Stimulated activated naive CD4-positive, alpha-beta T cell (primary cell): ENCODE data around the gene HPS4.

Source experiments
- DNase-seq, 6 experiments: peaks; one replicate each; lab custom pipeline; 2025; lab: John Stamatoyannopoulos, UW

Gene HPS4

GRCh38 chr22:26464312-26464711 lies 19.3 kb downstream of the HPS4 start:
- DNase-seq, result no peak

- DNase-seq, result no peak
Measured at GRCh38 chr22:26463688-26464087, 19.9 kb downstream of the HPS4 start.

- no peak for DNase-seq
Measured at GRCh38 chr22:26463101-26463661, 20.4 kb downstream of the HPS4 start.

GRCh38 chr22:26462641-26463040 lies 20.9 kb downstream of the HPS4 start:
- no peak for DNase-seq

- DNase-seq, result no peak
Measured at GRCh38 chr22:26462051-26462450, 21.5 kb downstream of the HPS4 start.

- DNase-seq, result peak in 4 of 6 experiments; percentile 6 to 16 (median 12)
Measured at GRCh38 chr22:26461188-26461810, 22.3 kb downstream of the HPS4 start.

GRCh38 chr22:26460202-26460601 lies 23.4 kb downstream of the HPS4 start:
- no peak for DNase-seq

GRCh38 chr22:26457661-26458272 lies 25.8 kb downstream of the HPS4 start:
- no peak for DNase-seq

GRCh38 chr22:26453812-26454500 lies 29.6 kb downstream of the HPS4 start:
- DNase-seq, result no peak

GRCh38 chr22:26453216-26453615 lies 30.4 kb downstream of the HPS4 start:
- no peak for DNase-seq

- no peak for DNase-seq
Measured at GRCh38 chr22:26452236-26453016, 31.2 kb downstream of the HPS4 start.

GRCh38 chr22:26450453-26451185 lies 33.0 kb downstream of the HPS4 start:
- DNase-seq, result no peak

GRCh38 chr22:26448941-26449340 lies 34.6 kb downstream of the HPS4 start:
- DNase-seq, result no peak

GRCh38 chr22:26448334-26448733 lies 35.2 kb downstream of the HPS4 start:
- DNase-seq, result no peak

- DNase-seq, result no peak
Measured at GRCh38 chr22:26447584-26448329, 35.8 kb downstream of the HPS4 start.

GRCh38 chr22:26446808-26447515 lies 36.6 kb downstream of the HPS4 start:
- DNase-seq, result no peak

- DNase-seq, result no peak
Measured at GRCh38 chr22:26445577-26446275, 37.9 kb downstream of the HPS4 start.

GRCh38 chr22:26444777-26445176 lies 38.8 kb downstream of the HPS4 start:
- no peak for DNase-seq

- DNase-seq, result no peak
Measured at GRCh38 chr22:26443901-26444690, 39.5 kb downstream of the HPS4 start.
